NCI-H510A treated with DMSO at 0.1 percent for 48 hours (cell line): ENCODE measurements around the gene TNFRSF4.

Experiments used
- DNase-seq: peaks from one replicate; lab custom pipeline; 2025; lab: John Stamatoyannopoulos, UW

The TNFRSF4 gene

DNA sequence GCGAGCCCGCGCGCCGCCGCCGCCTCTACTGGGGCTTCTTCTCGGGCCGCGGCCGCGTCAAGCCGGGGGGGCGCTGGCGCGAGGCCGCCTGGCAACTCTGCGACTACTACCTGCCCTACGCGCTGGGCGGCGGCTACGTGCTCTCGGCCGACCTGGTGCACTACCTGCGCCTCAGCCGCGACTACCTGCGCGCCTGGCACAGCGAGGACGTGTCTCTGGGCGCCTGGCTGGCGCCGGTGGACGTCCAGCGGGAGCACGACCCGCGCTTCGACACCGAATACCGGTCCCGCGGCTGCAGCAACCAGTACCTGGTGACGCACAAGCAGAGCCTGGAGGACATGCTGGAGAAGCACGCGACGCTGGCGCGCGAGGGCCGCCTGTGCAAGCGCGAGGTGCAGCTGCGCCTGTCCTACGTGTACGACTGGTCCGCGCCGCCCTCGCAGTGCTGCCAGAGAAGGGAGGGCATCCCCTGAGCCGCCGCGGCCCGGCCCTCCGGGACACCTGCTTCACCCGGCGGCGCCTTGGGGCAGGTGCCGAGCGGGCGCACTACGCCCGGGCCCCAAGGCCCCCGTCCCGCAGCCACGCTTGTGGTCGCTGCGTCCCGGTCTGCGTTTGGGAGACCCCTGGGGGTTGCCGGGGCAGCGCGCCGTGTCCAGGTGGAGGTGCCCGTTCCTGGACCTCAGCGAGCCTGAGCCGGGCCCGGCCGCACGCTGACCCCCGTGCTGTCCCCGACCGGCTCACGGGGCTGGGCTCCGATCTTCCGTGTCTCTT is 19.0 kb upstream of the TNFRSF4 start:
- DNase-seq, result no peak

DNA sequence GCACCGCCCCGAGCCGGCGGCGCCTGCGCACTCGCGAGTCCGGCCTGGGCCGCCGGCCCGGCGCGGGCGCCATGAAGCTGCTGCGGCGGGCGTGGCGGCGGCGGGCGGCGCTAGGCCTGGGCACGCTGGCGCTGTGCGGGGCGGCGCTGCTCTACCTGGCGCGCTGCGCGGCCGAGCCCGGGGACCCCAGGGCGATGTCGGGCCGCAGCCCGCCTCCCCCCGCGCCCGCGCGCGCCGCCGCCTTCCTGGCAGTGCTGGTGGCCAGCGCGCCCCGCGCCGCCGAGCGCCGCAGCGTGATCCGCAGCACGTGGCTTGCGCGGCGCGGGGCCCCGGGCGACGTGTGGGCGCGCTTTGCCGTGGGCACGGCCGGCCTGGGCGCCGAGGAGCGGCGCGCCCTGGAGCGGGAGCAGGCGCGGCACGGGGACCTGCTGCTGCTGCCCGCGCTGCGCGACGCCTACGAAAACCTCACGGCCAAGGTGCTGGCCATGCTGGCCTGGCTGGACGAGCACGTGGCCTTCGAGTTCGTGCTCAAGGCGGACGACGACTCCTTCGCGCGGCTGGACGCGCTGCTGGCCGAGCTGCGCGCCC is 18.3 kb upstream of the TNFRSF4 start, which contains the start of gene B3GALT6:
Gene B3GALT6 (plus strand): TSS at position 30 of the 588 bp plus-strand sequence. CDS start 42 bp downstream, at position 72.
- no peak for DNase-seq

DNA sequence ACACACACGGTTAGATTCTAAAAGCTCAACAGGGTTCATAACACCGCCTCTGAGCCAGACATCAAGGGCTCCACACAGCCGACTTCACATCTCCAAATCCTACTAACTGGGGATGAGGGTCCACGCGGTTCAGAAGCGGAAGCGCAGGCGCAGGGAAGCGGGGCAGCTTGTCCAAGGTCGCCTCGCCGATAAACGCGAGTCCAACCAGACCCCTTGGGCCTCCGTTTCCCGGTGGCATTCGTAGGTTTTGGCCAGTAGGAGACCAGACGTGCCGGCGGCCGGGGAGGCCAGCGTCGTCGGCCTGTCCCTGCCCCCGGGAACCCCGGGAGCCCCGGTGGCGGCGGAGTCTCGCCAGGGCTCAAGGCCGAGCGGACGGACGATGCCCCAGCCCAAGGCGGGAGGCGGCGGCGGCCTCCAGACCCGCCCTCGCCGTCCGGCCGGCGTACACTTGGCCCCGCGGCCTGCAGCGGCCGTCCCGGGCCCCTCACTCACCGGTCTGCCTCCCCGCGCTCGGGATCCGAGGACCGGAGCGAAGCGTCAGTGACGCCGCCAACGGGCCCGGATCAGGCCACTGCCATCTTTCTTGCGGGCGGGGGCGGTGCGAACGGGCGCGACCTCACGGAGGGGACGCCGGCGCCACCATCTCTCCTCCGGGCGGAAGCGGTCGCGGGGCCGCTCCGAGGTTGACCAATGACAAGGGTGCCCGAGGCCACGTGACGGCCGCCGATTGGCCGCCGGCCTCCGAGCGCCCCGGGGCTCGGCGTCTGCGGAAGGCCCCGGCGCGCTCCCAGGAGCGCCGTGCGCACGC is 17.7 kb upstream of the TNFRSF4 start, which contains the start of gene SDF4:
Gene SDF4 (minus strand): TSS at position 602 of the 808 bp plus-strand sequence. CDS start 3,229 bp downstream, outside the sequence.
- peak; percentile 100 for DNase-seq

DNA sequence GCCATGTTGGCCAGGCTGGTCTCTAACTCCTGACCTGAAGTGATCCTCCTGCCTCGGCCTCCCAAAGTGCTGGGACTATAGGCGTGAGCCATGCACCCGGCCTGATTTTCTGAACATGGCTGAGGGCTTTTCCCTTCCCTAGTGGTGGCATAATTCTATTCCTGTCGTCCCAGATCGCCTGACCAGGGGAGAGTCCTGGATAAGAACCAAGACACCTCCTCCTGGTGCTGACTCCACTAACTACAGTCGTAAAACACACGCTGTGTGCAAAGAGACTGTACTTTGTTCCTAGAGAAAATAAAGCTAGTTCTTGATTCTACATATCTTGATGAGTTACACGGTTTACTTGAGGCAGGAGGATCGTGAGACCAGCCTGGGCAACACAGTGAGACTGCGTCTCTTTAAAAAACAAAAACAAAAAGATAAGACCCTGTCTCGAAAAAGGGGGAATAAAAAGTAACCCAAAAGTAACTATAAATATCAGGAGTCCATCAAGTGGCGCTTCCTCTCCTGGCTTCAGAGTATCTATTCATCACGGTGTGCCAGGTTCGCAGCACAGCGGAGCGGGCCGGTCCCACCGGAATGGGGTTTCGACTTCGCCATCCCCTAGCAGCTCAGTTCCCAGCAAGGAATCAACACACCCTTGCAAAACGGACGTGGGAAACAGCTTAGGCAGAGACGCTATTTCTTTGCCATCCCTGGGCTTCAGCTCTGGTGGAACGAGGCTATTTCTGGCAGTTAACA is 16.9 kb upstream of the TNFRSF4 start:
- DNase-seq, result peak; percentile 99

DNA sequence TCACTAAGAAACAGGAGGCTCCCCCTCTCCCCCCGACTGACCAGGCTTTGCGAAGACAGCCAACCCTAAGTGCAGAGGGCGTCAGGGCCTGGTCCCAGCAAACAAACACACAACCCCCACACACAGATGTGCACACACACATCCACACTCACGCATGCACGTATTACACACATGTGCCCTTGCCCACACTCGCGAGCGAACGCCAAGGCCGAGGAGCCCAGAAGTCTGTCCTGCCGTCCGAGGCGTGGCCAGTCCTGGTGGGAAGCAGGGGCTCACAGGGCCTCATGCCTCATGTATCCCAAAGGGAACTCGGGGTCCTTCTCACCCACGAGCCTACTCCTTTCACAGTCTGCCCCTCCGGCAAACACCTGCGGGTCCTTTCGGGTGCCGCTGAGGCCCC is 15.8 kb upstream of the TNFRSF4 start:
- no peak for DNase-seq

DNA sequence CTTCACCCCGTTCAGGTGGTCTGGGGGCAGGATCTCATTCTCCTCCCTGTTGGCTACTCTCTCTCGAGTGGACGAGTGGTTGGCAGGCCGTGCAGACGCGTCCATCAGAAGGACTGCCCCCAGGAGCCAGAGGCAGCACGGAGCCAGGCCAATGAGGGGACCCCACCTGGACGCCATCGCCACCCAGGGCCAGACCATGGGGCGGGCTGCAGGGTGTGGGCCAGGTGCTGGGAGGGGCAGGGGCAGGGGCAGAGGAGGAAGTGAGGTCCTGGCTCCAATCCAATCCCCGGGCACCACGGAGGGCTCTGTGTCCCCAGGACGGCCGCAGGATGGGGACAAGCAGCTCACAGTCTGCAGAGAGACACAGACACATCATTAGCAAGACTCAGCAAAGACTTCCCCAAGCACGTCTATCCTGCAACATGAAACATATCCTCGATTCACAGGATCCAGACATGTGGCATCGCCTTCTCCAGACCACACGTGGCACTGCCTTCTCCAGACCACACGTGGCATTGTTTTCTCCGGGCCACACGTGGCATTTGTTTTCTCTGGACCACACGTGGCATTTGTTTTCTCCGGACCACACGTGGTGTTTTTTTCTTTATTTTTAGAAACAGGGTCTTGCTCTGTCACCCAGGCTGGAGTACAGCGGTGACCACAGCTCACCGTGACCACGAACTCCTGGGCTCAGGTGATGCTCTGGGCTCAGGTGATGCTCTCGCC is 14.8 kb upstream of the TNFRSF4 start:
- no peak for DNase-seq

DNA sequence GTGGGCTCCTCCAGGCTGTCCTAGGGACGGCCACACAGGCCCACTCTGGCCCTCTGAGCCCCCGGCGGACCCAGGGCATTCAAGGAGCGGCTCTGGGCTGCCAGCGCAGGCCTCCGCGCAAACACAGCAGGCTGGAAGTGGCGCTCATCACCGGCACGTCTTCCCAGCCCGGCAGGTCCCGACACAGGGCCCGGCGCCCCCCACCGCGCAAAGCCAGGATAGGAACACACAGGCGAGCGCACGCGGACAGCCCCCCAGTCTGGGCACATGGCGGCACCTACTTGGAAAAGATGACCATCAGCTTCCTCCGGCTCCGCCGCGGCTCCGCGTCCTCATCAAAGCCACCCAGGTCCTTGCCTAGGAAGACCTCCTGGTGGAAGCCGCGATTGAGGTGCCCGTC is 14.2 kb upstream of the TNFRSF4 start:
- DNase-seq, result no peak

DNA sequence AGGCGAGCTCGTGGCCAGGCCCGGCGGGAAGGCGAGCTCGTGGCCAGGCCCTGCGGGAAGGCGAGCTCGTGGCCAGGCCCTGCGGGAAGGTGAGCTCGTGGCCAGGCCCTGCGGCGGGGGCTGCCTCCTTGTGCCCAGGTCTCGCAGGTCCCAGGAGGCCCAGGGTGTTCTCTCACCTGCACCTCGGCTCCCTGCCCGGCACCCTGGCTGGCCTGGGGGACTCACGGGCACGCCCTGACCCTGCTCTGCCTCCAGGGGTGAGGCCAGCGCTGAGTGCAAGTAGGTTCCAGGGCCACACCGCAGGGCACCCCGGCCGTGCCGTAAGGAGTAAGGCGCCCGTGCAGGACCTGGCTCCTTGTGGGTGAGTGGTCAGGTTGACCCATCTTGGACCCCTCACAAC is 13.4 kb upstream of the TNFRSF4 start:
- no peak for DNase-seq

DNA sequence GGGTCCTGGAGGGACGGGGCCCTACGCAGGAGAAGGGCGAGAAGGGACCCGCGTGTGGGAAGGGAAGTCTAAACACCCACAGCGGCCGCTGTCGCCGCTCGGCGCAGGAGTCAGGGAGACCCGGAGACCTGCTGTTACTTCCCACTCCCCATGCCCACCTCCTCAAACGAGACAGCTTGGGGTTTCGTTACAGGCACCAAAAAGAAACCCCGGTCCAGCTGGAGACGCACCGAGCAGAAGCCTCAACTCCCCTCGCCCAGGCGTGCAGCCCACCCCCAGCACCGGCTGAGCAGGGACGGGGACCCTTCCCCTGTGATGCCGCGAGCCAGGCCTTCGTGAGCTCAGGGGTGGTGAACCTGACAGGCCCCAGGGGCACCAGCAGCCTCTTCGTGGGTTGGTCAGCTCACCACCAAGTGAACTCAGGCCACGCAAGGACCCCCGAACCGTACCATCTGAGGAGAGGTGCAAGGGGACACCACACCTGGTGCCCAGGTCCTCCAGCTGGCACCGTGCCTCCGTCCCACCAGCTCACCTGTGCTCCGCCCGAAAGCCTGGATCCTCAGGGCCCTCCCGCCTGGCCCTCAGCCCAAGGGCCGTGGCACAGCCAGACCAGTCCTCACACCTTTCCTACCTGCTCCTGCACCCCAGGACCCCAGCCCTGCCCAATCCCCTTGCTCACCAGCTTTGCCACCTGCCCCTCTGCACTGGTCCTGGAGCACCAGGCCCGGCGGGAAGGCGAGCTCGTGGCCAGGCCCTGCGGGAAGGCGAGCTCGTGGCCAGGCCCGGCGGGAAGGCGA is 12.8 kb upstream of the TNFRSF4 start:
- DNase-seq, result no peak

DNA sequence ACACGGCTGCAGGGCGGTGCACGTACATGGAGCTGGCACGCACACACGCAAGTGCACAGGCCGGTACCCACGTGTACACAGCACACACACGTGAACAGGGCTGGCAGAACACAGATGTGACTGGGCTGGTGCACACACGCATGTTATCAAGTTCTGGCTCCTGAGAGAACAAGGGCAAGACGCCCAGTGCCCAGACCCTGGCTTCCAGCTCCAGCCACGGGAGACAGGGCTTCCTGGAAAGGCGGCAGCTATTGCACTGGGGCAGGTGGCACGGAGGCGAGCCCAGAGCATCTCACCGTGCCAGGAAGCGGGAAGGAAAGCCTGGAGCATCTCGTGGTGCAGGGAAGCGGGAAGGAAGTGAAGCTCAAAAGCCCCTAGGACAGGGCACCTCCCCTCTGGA is 12.0 kb upstream of the TNFRSF4 start:
- no peak for DNase-seq

DNA sequence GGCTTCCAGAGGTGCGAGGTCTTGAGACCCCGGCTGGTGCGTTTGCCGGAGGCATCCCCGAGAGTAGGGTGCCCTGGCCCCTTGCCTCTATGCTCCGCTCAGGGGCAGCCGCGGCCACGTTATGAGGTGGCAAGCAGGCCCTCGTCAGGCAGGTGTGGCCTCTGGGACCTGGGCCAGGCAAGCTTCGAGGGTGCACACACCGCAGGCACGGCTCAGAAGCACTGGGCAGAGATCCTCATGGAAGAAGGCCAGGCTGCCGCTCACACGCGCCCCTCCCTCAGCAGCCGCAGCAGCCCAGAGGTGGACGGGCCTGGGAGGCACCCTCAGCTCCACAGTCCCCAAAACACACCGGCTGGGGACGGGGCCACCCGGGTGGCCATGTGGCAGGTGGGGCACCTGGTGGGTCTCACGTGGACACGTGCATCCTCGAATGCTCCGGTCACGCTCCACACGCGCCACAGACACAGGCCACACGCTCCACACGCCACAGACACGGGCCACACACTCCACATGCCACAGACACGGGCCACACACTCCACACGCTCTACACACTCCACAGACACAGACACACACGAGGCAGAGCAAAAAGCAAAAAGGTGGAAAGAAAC is 11.4 kb upstream of the TNFRSF4 start:
- no peak for DNase-seq

DNA sequence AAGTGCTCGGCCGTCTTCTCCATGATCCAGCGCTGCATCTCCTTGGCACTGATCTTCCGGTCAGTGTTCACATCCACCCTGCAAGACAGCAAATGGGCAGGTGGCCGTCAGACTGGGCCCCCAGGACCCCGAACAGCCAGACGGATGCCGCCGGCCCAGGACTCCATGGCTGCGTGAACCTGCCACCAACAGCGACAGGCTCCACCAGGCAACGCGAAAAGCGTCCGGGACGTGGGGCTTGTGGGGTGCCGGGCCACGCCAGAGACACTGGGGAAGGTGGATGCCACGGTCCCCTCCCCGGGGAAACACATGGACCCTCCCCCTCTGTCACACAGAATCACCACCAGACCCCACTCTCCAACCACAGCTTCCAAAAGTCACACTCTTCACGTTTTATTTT is 9.9 kb upstream of the TNFRSF4 start:
- no peak for DNase-seq

DNA sequence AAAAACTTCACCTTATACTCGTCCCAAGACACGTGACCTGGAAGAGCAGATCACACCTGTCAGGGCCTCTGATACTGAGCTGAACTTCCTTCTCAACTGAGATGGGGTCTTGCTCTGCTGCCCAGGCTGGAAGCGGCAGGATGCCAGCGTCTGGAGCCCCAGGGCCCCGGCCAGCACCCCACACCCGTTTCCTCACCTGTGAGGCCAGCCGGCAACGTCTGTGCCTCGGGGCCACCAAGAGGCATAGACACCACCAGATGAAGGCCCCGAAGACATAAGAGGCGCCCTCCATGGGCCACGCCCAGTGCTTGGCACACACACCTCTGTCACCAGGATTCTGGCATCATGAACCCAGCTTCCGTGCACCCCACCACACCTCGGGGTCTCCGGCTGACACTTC is 9.4 kb upstream of the TNFRSF4 start:
- DNase-seq, result no peak

DNA sequence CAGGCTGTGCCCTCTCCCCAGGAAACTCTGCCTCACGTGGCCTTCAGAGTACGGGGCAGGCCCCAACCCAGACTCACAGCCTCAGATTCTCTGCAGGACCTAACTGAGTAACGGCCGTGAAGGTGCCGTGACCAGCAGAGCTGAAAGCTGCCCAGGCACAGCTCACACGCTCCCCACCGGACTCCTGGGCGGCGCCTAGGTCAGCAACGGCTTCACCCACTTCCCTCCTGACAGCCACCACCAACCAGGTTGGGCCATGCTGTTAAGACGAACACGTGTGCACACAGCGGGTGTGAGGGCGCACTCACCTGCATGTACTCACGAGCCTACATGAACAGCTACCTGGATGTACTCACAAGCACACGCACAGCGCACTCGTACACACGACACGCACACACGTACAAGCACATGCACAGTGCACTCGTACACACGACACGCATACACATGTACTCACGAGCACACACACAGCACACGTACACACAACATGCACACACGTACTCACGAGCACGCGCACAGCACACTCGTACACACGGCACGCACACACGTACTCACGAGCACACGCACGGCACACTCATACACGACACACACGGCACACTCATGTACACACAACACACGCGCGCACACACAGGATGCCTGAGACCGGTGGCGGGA is 8.7 kb upstream of the TNFRSF4 start:
- no peak for DNase-seq

DNA sequence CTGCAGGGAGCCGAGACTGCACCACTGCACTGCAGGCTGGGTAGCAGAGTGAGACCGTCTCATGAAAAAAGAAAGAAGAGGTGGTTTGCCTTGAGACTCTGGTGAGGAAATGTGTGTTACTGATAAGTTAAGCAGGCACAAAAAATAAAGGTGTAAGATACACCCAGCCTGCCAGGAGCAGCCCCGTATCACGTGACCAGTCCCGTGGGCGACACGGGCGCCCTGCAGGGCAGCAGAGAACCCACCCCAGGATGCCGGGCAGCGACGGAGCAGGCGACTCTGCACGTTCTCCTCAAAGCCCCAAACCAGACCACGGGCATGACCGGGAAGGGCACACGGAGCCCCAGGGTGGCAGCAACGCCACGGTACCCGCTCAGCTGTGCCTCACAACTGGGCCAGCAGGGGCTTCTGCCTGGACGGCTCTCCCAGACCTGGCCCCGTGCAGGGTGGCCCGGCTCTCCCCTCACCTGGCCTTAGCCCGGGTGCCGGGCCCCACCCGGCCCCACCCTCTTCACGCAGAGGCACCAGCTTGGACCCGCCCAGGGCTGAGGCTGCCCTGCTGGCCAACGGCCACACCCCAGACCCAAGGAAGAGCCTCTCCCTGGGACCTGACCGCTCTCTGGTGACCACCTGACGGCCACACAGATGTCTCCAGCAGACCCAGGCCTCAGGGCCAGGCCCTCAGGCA is 8.1 kb upstream of the TNFRSF4 start:
- no peak for DNase-seq

DNA sequence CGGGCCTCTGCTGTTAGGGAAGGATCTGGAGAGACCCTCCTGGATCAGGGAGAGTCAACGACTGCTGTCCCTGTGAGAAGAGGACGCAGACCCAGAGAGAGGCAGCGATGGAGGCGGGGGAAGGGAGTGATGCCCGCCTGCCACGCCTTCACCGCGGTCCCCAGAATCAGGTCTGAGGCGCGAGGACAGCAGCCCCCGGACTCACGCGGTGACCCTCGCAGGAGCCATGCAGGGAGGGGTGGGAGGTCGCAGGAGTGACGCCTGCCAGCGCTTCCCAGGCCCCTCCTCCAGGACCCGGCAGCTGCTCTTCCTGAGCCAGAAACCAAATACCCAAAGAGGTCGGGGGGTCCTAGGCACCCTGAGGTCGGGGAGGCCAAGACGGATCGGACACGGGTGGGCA is 6.2 kb upstream of the TNFRSF4 start:
- no peak for DNase-seq

DNA sequence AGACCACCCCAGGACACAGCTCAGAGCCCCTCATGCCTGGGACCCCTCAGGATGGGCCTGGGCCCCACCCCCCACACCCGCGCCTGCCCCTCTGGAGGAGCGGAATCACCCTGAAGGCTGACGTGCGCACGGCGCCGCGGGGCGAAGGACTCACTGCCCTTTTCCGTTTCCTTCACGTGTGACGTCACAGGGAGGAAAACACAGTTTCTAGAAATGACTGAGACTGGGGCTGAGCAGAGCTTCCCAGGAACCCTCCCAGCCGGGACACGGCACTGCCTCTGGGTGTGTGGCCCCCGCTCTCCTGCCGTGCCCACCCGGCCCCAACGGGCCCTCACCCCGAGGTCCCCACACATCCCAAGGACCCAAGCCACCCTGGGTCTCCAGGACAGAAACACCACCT is 5.4 kb upstream of the TNFRSF4 start:
- DNase-seq, result no peak

DNA sequence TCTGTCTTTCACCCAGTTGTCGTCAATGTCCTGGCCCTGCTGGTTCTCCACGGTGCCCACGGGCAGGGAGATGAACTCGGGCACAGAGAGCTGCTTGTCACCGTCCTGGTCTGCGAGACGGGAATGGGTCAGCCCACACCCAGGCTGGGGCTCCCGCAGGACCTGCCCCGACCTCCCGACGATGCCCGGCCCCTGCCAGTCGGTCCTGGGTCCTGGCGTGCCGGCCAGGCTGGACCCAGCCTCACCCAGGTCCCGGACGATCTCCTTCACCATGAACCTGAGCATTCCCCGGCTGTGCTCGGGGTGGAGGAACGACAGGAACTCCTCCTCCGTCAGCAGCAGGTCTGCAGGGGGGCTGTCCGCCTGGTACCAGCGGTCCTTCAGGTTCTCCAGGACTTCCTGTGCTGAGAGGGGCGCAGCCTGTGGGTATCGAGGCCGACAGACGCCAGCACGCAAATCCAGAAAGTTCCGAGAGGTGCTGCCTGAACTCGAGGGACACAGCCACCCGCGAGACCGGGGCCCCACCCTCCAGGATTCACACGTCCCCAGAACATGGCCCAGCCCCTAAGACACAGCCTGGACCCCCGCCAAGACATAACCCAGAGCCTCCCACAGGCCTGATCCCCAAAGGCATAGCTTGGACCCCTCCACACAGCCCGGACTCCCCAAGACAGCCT is 4.7 kb upstream of the TNFRSF4 start:
- no peak for DNase-seq
